Adrenal gland (tissue), 5 donors: Measurements from ENCODE around the gene PPP1R17.

Source experiments
- POLR2A ChIP-seq, 2 donors: fragments of 450-650 bp; IDR thresholded peaks; one replicate each; pipeline ENCODE4 v1.6.1; 2017; ENCODE audit warnings: antibody characterized with exemption in 2 of 2, mild to moderate bottlenecking in 2 of 2, moderate library complexity in 1 of 2
- TF ChIP-seq, protein P1 (sequence below), 6 experiments: fragments of 450-650 bp in 4 of 6; fragments of 200-600 bp in 2 of 6; sonication (generic) in 1 of 6; IDR thresholded peaks; 1 replicate in 5 of 6; 2 replicates in 1 of 6; pipeline versions ENCODE4 v1.5.1 to v1.8.0; 2016 to 2021; ENCODE audit warnings: antibody characterized with exemption in 6 of 6, mild to moderate bottlenecking in 2 of 6, moderate library complexity in 1 of 6
- donor health status: DM: no; HTN: no; CAD: no.

GRCh38 chr7:31690935-31691334, 3.9 kb downstream of the PPP1R17 start:
- TF ChIP-seq, protein P1, sequence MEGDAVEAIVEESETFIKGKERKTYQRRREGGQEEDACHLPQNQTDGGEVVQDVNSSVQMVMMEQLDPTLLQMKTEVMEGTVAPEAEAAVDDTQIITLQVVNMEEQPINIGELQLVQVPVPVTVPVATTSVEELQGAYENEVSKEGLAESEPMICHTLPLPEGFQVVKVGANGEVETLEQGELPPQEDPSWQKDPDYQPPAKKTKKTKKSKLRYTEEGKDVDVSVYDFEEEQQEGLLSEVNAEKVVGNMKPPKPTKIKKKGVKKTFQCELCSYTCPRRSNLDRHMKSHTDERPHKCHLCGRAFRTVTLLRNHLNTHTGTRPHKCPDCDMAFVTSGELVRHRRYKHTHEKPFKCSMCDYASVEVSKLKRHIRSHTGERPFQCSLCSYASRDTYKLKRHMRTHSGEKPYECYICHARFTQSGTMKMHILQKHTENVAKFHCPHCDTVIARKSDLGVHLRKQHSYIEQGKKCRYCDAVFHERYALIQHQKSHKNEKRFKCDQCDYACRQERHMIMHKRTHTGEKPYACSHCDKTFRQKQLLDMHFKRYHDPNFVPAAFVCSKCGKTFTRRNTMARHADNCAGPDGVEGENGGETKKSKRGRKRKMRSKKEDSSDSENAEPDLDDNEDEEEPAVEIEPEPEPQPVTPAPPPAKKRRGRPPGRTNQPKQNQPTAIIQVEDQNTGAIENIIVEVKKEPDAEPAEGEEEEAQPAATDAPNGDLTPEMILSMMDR (IDR thresholded peaks at IDR 0.05) = no peak
- no peak for TF ChIP-seq POLR2A (IDR thresholded peaks at IDR 0.05)
